BLaER1 (cell line): Measurements from ENCODE around the gene BOLA2B.
A peak's percentile ranks its signal among the peaks of the same experiment; 100 is the strongest.
"Not testable (repeated sequence)": the region's sequence is repeated elsewhere in the genome, so short reads cannot be mapped to it uniquely, and the experiment has no call there.

Source experiments
- H3K27ac ChIP-seq: shearing (Covaris generic); formaldehyde crosslinking; 2 replicates; pipeline ENCODE4 v1.8.1; 2022
- H3K27me3 ChIP-seq: shearing (Covaris generic); formaldehyde crosslinking; 2 replicates; pipeline ENCODE4 v1.8.1; 2022
- H3K36me3 ChIP-seq: shearing (Covaris generic); formaldehyde crosslinking; 2 replicates; pipeline ENCODE4 v1.8.1; 2022
- H3K4me1 ChIP-seq: shearing (Covaris generic); formaldehyde crosslinking; 2 replicates; pipeline ENCODE4 v1.8.1; 2022
- H3K4me2 ChIP-seq: shearing (Covaris generic); formaldehyde crosslinking; 2 replicates; pipeline ENCODE4 v1.8.1; 2022
- H3K4me3 ChIP-seq: shearing (Covaris generic); formaldehyde crosslinking; 2 replicates; pipeline ENCODE4 v1.8.1; 2022
- H3K9ac ChIP-seq: shearing (Covaris generic); formaldehyde crosslinking; 2 replicates; pipeline ENCODE4 v1.8.1; 2022
- H3K9me3 ChIP-seq: shearing (Covaris generic); formaldehyde crosslinking; 2 replicates; pipeline ENCODE4 v1.8.1; 2022
- H4K20me1 ChIP-seq: shearing (Covaris generic); formaldehyde crosslinking; 2 replicates; pipeline ENCODE4 v1.8.1; 2022
- Cebpa-rat ChIP-seq: shearing (Covaris generic); IDR thresholded peaks from 2 replicates; pipeline ENCODE4 v1.8.1; 2022

The BOLA2B gene

DNA sequence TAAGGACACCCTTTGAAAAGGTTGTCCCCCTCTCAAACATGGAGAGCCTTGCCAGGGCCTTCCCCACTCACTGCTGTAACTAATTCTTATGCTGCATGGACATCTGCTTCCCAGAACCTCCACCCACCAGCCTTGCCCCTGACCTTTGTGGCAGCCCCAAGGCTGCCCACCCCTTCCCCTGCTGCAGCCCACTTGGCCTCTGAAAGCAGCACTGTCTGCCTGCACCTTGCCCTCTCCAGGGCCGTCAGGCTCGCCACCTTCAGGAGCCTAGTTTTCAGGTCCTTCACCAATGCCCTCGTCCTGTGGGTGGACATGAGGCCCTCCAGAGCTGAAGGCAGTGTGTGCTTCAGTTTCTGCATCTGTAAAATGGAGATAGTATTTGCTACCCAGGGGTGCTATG is 12.7 kb downstream of the BOLA2B start:
- Histone ChIP-seq H3K4me3 (no peak overlapping the region), H3K9ac (no peak overlapping the region), H3K4me1 (peaks cover 25% of the 10 kb centered on the region), H4K20me1 (no peaks in the 10 kb centered on the region), H3K4me2 (no peak overlapping the region), H3K9me3 (no peaks in the 10 kb centered on the region), H3K27me3 (no peaks in the 10 kb centered on the region), H3K27ac (no peak overlapping the region), H3K36me3 (no peaks in the 10 kb centered on the region)
- no peak for TF ChIP-seq Cebpa-rat

DNA sequence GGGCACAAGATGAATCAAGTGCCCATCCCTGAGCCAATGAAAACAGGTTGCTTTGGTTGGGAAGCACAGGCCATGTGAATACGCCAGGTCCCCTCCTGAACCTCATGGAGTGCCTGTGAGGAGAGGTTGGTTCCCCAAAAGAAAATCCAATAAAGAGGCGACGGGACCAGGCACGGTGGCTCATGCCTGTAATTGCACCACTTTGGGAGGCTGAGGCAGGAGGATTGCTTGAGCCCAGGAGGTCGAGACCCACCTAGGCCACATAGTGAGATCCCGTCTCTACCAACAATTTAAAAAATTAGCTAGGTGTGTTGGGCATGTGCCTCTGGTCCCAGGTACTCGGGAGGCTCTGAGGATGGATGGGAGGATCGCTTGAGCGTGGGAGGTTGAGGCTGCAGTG is 13.5 kb downstream of the BOLA2B start:
- H3K27me3 ChIP-seq, result no peaks in the 10 kb centered on the region
- H3K4me2 ChIP-seq, result no peak overlapping the region
- no peak overlapping the region for H3K27ac ChIP-seq
- H3K4me3 ChIP-seq, result no peak overlapping the region
- TF ChIP-seq Cebpa-rat, result no peak
- H3K4me1 ChIP-seq, result peaks cover 17% of the 10 kb centered on the region
- H4K20me1 ChIP-seq, result no peaks in the 10 kb centered on the region
- no peaks in the 10 kb centered on the region for H3K9me3 ChIP-seq
- no peaks in the 10 kb centered on the region for H3K36me3 ChIP-seq
- no peak overlapping the region for H3K9ac ChIP-seq

DNA sequence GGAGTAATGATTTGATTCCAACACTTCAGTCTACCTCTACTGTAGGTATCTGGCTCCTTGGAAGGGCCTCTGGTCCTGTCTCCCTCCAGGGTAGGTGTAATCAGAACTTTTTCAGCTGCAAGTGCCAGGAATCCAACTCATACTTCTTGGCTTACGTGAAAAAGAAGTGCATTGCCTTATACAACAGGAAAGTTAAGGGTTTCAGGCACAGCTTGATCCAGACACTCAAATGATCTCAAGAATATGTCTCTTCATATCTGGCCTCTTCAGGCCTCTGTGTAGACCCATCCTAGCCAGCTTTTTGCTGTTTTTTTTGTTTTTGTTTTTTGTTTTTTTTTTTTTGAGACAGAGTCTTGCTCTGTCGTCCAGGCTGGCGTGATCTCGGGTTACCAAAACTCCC is 14.3 kb downstream of the BOLA2B start:
- Histone ChIP-seq H3K27ac (no peak overlapping the region), H4K20me1 (no peaks in the 10 kb centered on the region), H3K9me3 (no peaks in the 10 kb centered on the region), H3K27me3 (no peaks in the 10 kb centered on the region), H3K4me1 (peaks cover 9% of the 10 kb centered on the region), H3K4me2 (no peak overlapping the region), H3K9ac (no peak overlapping the region), H3K36me3 (no peaks in the 10 kb centered on the region), H3K4me3 (no peak overlapping the region)
- TF ChIP-seq Cebpa-rat, result no peak

DNA sequence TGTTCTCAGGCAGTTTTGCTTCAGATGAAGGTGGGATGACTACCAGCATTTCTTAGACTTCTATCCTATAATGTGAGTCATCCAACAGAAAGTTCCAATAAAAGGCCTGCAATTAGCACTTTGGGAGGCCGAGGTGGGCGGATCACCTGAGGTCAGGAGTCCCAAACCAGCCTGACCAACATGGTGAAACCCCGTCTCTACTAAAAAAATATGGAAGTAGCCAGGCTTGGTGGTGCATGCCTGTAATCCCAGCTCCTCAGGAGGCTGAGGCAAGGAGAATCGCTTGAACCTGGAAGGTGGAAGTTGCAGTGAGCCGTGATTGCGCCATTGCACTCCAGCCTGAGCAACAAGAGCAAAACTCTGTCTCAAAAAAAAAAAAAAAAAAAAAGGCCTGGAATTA is 16.6 kb downstream of the BOLA2B start:
- H3K9ac ChIP-seq, H3K9me3 ChIP-seq, H3K36me3 ChIP-seq, H3K27me3 ChIP-seq, H3K4me1 ChIP-seq, H3K4me2 ChIP-seq, H4K20me1 ChIP-seq, H3K4me3 ChIP-seq, H3K27ac ChIP-seq: not testable (repeated sequence)

DNA sequence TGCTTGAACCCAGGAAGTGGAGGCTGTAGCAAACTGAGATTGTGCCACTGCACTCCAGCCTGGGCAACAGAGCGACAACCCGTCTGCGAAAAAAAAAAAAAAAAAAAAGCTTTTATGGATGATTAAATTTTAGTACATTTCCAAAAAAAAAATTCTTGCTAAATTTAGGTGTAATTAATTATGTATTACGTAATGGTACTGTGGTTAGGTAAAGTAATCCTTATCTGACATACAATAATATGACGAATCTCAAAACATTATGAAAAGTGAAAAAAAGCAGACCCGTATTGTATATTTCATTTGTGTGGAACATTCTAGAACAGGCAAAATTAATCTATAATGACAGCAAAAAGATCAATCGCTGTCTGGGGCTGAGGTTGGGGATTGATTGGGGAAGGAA is 20.4 kb downstream of the BOLA2B start:
- H3K4me3 ChIP-seq, result no peak overlapping the region
- H3K27me3 ChIP-seq, result no peaks in the 10 kb centered on the region

DNA sequence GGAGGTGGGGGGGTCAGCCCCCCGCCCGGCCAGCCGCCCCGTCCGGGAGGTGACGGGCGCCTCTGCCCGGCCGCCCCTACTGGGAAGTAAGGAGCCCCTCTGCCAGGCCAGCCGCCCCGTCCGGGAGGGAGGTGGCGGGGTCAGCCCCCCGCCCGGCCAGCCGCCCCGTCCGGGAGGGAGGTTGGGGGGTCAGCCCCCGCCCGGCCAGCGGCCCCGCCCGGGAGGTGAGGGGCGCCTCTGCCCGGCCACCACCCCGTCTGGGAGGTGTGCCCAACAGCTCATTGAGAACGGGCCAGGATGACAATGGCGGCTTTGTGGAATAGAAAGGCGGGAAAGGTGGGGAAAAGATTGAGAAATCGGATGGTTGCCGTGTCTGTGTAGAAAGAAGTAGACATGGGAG is 23.3 kb downstream of the BOLA2B start:
- H3K4me2 ChIP-seq, H4K20me1 ChIP-seq, H3K27ac ChIP-seq, H3K9ac ChIP-seq, H3K27me3 ChIP-seq, H3K9me3 ChIP-seq, H3K36me3 ChIP-seq, H3K4me3 ChIP-seq: not testable (repeated sequence)
- H3K4me1 ChIP-seq, result peaks cover 15% of the 10 kb centered on the region

More for the DNA sequence above, 20.4 kb downstream of the BOLA2B start:
- Histone ChIP-seq H4K20me1 (no peaks in the 10 kb centered on the region), H3K4me1 (no peaks in the 10 kb centered on the region), H3K36me3 (no peaks in the 10 kb centered on the region), H3K27ac (no peak overlapping the region), H3K4me2 (no peak overlapping the region), H3K9me3 (no peaks in the 10 kb centered on the region), H3K9ac (no peak overlapping the region)
- TF ChIP-seq Cebpa-rat, result no peak

DNA sequence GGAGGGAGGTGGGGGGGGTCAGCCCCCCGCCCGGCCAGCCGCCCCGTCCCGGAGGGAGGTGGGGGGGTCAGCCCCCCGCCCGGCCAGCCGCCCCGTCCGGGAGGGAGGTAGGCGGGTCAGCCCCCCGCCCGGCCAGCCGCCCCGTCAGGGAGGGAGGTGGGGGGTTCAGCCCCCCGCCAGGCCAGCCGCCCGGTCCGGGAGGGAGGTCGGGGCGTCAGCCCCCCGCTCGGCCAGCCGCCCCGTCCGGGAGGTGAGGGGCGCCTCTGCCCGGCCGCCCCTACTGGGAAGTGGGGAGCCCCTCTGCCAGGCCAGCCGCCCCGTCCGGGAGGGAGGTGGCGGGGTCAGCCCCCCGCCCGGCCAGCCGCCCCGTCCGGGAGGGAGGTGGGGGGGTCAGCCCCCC is 24.1 kb downstream of the BOLA2B start:
- peaks cover 15% of the 10 kb centered on the region for H3K4me1 ChIP-seq
- not testable (repeated sequence) for H3K36me3 ChIP-seq, H3K27ac ChIP-seq, H3K4me2 ChIP-seq, H3K9me3 ChIP-seq, H3K9ac ChIP-seq, H3K27me3 ChIP-seq, H3K4me3 ChIP-seq, H4K20me1 ChIP-seq

DNA sequence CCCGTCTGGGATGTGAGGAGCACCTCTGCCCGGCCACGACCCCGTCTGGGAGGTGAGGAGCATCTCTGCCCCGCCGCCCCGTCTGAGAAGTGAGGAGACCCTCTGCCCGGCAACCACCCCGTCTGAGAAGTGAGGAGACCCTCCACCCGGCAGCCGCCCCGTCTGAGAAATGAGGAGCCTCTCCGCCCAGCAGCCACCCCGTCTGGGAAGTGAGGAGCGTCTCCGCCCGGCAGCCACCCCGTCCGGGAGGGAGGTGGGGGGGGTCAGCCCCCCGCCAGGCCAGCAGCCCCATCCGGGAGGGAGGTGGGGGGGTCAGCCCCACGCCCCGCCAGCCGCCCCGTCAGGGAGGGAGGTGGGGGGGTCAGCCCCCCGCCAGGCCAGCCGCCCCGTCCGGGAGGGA is 24.7 kb downstream of the BOLA2B start:
- H3K9me3 ChIP-seq, H3K36me3 ChIP-seq, H3K9ac ChIP-seq, H4K20me1 ChIP-seq, H3K27me3 ChIP-seq, H3K4me3 ChIP-seq, H3K27ac ChIP-seq, H3K4me2 ChIP-seq: not testable (repeated sequence)
- peaks cover 15% of the 10 kb centered on the region for H3K4me1 ChIP-seq

DNA sequence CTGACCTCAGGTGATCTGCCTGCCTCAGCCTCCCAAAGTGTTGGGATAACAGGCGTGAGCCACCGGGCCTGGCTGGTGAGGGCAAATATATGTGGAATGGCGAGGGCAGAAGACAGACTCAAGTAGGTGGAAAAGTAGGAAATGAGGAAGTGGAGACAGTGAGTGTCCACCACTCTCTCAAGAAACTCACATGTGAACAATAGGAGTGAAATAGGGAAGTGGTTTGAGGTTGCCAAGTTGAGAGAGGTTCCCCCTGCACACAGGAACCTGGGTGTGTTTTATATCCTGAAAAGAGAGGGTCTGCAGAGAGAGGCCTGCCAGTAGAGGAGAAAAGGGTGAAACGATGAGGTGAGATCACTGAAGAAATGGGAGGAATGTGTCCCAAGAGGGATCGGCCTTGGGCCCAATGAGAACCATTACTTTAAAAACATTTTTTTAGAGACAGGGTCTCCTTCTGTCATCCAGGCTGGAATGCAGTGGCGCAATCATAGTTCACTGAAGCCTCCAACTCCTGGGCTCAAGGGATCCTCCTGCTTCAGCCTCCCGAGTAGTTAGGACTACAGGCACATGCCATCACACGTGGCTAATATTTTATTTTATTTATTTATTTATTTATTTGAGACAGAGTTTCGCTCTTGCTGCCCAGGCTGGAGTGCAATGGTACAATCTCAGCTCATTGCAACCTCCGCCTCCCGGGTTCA is 27.1 kb downstream of the BOLA2B start:
- Histone ChIP-seq H4K20me1 (no peaks in the 10 kb centered on the region), H3K27ac (no peak overlapping the region), H3K4me2 (peak overlapping the region; percentile 52), H3K36me3 (no peaks in the 10 kb centered on the region), H3K4me3 (no peak overlapping the region), H3K4me1 (peaks cover 15% of the 10 kb centered on the region), H3K9ac (no peak overlapping the region), H3K27me3 (no peaks in the 10 kb centered on the region), H3K9me3 (no peaks in the 10 kb centered on the region)
- TF ChIP-seq Cebpa-rat, result peak; percentile 34; the same call in 1 of the 2 replicates

DNA sequence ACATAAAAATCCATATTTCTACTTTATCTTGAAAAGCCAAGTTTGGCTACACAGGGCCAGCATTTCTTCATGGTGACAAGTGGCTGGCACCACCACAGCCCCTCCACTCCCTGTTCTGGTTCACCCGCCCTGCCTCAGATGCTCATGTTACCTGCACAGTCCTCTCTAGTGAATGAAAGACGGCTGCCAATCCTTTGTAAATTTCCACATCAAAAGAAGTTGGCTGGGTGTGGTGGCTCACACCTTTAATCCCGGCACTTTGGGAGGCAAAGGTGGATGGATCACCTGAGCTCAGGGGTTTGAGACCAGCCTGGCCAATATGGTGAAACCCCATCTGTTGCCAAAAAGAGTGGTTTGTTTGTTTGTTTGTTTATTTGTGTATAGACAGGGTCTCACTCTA is 29.9 kb downstream of the BOLA2B start:
- no peak overlapping the region for H3K4me3 ChIP-seq
- H3K27me3 ChIP-seq, result no peaks in the 10 kb centered on the region
- no peaks in the 10 kb centered on the region for H4K20me1 ChIP-seq
- no peaks in the 10 kb centered on the region for H3K9me3 ChIP-seq
- no peak overlapping the region for H3K4me2 ChIP-seq
- no peak overlapping the region for H3K9ac ChIP-seq
- no peaks in the 10 kb centered on the region for H3K36me3 ChIP-seq
- TF ChIP-seq Cebpa-rat, result no peak
- H3K27ac ChIP-seq, result no peak overlapping the region
- peaks cover 15% of the 10 kb centered on the region for H3K4me1 ChIP-seq

DNA sequence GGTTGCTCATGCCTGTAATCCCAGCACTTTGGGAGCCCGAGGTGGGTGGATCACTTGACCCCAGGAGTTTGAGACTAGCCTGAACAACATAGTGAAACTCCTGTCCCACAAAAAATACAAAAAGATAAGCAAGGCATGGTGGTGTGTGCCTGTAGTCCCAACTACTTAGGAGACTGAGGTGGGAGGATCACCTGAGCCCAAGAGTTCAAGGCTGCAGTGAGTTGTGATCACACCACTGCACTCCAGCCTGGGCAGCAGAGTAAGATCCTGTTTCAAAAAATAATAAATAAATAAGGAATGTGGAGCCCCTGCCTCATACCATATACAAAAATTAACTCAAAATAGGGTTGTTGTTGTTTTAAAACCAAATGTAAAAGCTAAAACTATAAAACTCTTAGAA is 36.3 kb downstream of the BOLA2B start:
- Histone ChIP-seq H3K4me2 (no peak overlapping the region), H3K9me3 (no peaks in the 10 kb centered on the region), H3K27me3 (no peaks in the 10 kb centered on the region), H3K27ac (no peak overlapping the region), H3K36me3 (no peaks in the 10 kb centered on the region), H3K9ac (no peak overlapping the region), H3K4me1 (no peaks in the 10 kb centered on the region; the same call in 1 of the 2 replicates), H3K4me3 (no peak overlapping the region), H4K20me1 (no peaks in the 10 kb centered on the region)
- no peak for TF ChIP-seq Cebpa-rat
